Neural cell (in vitro differentiated cells): Measurements from ENCODE around the gene PLEKHA1. TPM values are rescaled to one million over a fixed set of nuclear protein-coding genes. Genes with fewer than 3 reads are reported as not detected.

Experiments
- polyA plus RNA-seq: library from polyadenylated mRNA; depleted of rRNA; stranded (reverse); fragments of >200 nt; gene quantifications from 2 replicates; pipeline ENCODE4 v1.2.3, GENCODE V29; 2014
- small RNA-seq, 3 experiments: library from RNA; depleted of rRNA; stranded (forward); fragments of <200 nt; gene quantifications; one replicate each; pipeline ENCODE3, GENCODE V24; 2012

PLEKHA1 gene
- polyA plus RNA-seq, 1 donor from 2014 or later: 91.9 TPM

Small RNAs within 50 kb of the gene (small RNA-seq; reads per million reads assigned to genes)
- gene MIR3941 (0 to 1.8 (median 0.39) reads per million in 3 experiments), gene RNU6-728P (0 reads per million in 3 experiments)

Other genes starting within 250 kb of the PLEKHA1 start
- not detected in 2 replicates for gene BTBD16, start 103.4 kb upstream of the PLEKHA1 start, polyA plus RNA-seq
- gene ARMS2, start 79.9 kb downstream of the PLEKHA1 start, polyA plus RNA-seq: not detected in 2 replicates
- 1.4 and 1.7 TPM in 2 replicates for gene HTRA1, start 86.8 kb downstream of the PLEKHA1 start, polyA plus RNA-seq
- gene DMBT1, start 186.0 kb downstream of the PLEKHA1 start, polyA plus RNA-seq: not detected in 2 replicates